DND-41 (cell line): ENCODE results near the gene C17orf58.

Experiments
- EZH2 ChIP-seq: IDR thresholded peaks from 3 replicates; pipeline ENCODE4 v1.6.1; 2012; ENCODE audit warnings: borderline replicate concordance, low read depth, mild to moderate bottlenecking, moderate library complexity, low read length, inconsistent platforms; ENCODE audit not compliant: severe bottlenecking
- TF ChIP-seq, protein P1 (sequence below): IDR thresholded peaks from 2 replicates; pipeline ENCODE4 v1.5.1; 2012; ENCODE audit warnings: borderline replicate concordance, low read length, moderate library complexity, mild to moderate bottlenecking; ENCODE audit not compliant: poor library complexity, severe bottlenecking; ENCODE audit errors: extremely low read depth

DNA sequence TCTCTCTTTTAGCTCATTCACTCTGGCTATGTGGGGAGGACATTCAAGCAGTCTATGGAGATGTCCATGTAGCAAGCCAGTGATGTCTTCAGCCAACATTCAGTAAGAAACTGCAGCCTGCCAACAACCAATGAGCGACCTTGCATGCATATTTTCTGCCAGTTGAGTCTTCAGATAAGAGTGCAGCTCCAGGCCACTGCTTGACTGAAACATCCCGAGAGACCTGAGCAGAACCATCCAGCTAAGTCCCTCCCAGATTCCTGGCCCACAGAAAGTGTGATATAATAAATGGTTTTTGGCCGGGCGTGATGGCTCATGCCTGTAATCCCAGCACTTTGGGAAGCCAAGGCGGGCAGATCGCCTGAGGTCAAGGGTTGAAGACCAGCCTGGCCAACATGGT lies 10.5 kb upstream of the C17orf58 start:
- TF ChIP-seq, protein P1, sequence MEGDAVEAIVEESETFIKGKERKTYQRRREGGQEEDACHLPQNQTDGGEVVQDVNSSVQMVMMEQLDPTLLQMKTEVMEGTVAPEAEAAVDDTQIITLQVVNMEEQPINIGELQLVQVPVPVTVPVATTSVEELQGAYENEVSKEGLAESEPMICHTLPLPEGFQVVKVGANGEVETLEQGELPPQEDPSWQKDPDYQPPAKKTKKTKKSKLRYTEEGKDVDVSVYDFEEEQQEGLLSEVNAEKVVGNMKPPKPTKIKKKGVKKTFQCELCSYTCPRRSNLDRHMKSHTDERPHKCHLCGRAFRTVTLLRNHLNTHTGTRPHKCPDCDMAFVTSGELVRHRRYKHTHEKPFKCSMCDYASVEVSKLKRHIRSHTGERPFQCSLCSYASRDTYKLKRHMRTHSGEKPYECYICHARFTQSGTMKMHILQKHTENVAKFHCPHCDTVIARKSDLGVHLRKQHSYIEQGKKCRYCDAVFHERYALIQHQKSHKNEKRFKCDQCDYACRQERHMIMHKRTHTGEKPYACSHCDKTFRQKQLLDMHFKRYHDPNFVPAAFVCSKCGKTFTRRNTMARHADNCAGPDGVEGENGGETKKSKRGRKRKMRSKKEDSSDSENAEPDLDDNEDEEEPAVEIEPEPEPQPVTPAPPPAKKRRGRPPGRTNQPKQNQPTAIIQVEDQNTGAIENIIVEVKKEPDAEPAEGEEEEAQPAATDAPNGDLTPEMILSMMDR: no peak
- TF ChIP-seq EZH2: no peak
